Activated CD8-positive, alpha-beta T cell treated with anti-CD3 and anti-CD28 coated beads, Interleukin-2, amount 10 ng/mL, durations not matched to agents 7 days and 5 days (primary cell): ENCODE results near the gene ZNF302. TPM values are rescaled to one million over a fixed set of nuclear protein-coding genes. Genes with fewer than 3 reads are reported as not detected.
"Not testable (repeated sequence)": the region's sequence is repeated elsewhere in the genome, so short reads cannot be mapped to it uniquely, and the experiment has no call there.

Experiments
- ATAC-seq: fragments of 150-1000 bp; cut with Tn5 transposase; one replicate; pipeline ENCODE4 v1.10.0; 2021; ENCODE audit warnings: moderate library complexity
- CTCF ChIA-PET: fragments of 350-600 bp; sonication (Branson Sonifier 250); formaldehyde crosslinking; loops from one replicate; lab custom pipeline; 2021; ENCODE audit warnings: antibody characterized with exemption; lab: Charles Lee
- POLR2A ChIA-PET: fragments of 350-600 bp; sonication (Branson Sonifier 250); formaldehyde crosslinking; loops from one replicate; lab custom pipeline; 2021; ENCODE audit warnings: antibody characterized with exemption; lab: Charles Lee
- DNase-seq: peaks from one replicate; pipeline ENCODE4 v3.0.0-alpha.2; 2020
- H3K27ac Mint-ChIP-seq: one replicate; pipeline ENCODE4 v1.8.0; 2021; ENCODE audit warnings: mild to moderate bottlenecking, mixed read lengths
- H3K27me3 Mint-ChIP-seq: one replicate; pipeline ENCODE4 v1.8.0; 2021; ENCODE audit warnings: low read depth, mixed read lengths
- H3K36me3 Mint-ChIP-seq: one replicate; pipeline ENCODE4 v1.8.0; 2021; ENCODE audit warnings: low read depth, mixed read lengths
- H3K4me1 Mint-ChIP-seq: one replicate; pipeline ENCODE4 v1.8.0; 2021; ENCODE audit warnings: low read depth, mixed read lengths
- H3K4me3 Mint-ChIP-seq: one replicate; pipeline ENCODE4 v1.8.0; 2021; ENCODE audit warnings: mild to moderate bottlenecking, mixed read lengths
- H3K9me3 Mint-ChIP-seq: one replicate; pipeline ENCODE4 v1.8.0; 2022; ENCODE audit warnings: mixed read lengths; ENCODE audit not compliant: insufficient read depth
- total RNA-seq, 2 experiments: library from RNA; stranded (reverse); gene quantifications; one replicate each; pipeline ENCODE4 v1.2.3, GENCODE V29; 2021

The ZNF302 gene
- total RNA-seq, 2 experiments from 2014 or later = 18.3 to 19.1 TPM

GRCh38 chr19:34673590-34673989, 3.9 kb upstream of the ZNF302 start:
- no peak overlapping the region for H3K4me3 Mint-ChIP-seq
- CTCF ChIA-PET = interaction anchor here (0.6 to 1.6 kb wide), 3 partner anchors 9 to 34 kb away, joined by 3 to 8 read pairs (median 4); no protein-coding TSS in a partner anchor
- ATAC-seq = no peak
- H3K27me3 Mint-ChIP-seq = peaks cover 5% of the 10 kb centered on the region
- peaks cover 7% of the 10 kb centered on the region for H3K9me3 Mint-ChIP-seq
- POLR2A ChIA-PET = interaction anchor here (0.6 kb wide), 1 partner anchor 60 kb away, joined by 3 read pairs; no protein-coding TSS in a partner anchor
- no peak overlapping the region for H3K27ac Mint-ChIP-seq
- DNase-seq = no peak
- peaks cover 22% of the 10 kb centered on the region for H3K4me1 Mint-ChIP-seq
- H3K36me3 Mint-ChIP-seq = peaks cover 28% of the 10 kb centered on the region

GRCh38 chr19:34675250-34675649, 2.2 kb upstream of the ZNF302 start:
- ChIA-PET CTCF (interaction anchor here (1.7 to 2.1 kb wide), 2 partner anchors 12 to 36 kb away, joined by 8 read pairs; no protein-coding TSS in a partner anchor), POLR2A (interaction anchor here (1.4 kb wide), 1 partner anchor 8 kb away, joined by 5 read pairs; no protein-coding TSS in a partner anchor)
- no peak overlapping the region for H3K27ac Mint-ChIP-seq
- peaks cover 5% of the 10 kb centered on the region for H3K27me3 Mint-ChIP-seq
- H3K4me1 Mint-ChIP-seq = peaks cover 35% of the 10 kb centered on the region
- peaks cover 45% of the 10 kb centered on the region for H3K36me3 Mint-ChIP-seq
- H3K4me3 Mint-ChIP-seq = no peak overlapping the region
- ATAC-seq (no peak), DNase-seq (no peak)
- H3K9me3 Mint-ChIP-seq = peaks cover 10% of the 10 kb centered on the region

GRCh38 chr19:34675919-34676318, 1.6 kb upstream of the ZNF302 start:
- Mint-ChIP-seq H3K9me3 (peaks cover 16% of the 10 kb centered on the region), H3K4me3 (peak overlapping the region; percentile 88), H3K27ac (no peak overlapping the region), H3K4me1 (peaks cover 35% of the 10 kb centered on the region), H3K36me3 (peaks cover 51% of the 10 kb centered on the region), H3K27me3 (peaks cover 5% of the 10 kb centered on the region)
- ChIA-PET POLR2A (interaction anchor here (1.4 kb wide), 1 partner anchor 9 kb away, joined by 5 read pairs; no protein-coding TSS in a partner anchor), CTCF (interaction anchor here (1.1 to 2.1 kb wide), 3 partner anchors 13 to 58 kb away, joined by 3 to 8 read pairs (median 8); partner anchors contain the start of gene ZNF181)
- ATAC-seq = no peak
- DNase-seq = no peak

GRCh38 chr19:34676697-34677385, 637 bp upstream of the ZNF302 start, which contains the start of gene SCGB2B2:
Gene SCGB2B2 (minus strand): TSS chr19:34677159. CDS start chr19:34594563, 82,596 bp downstream.
- ATAC-seq (peak; percentile 73), DNase-seq (no peak)
- Mint-ChIP-seq H3K9me3 (peaks cover 24% of the 10 kb centered on the region), H3K27ac (peak within 1 kb of the TSS; percentile 98), H3K36me3 (peaks cover 59% of the 10 kb centered on the region), H3K27me3 (peaks cover 5% of the 10 kb centered on the region), H3K4me1 (peaks cover 35% of the 10 kb centered on the region), H3K4me3 (peak within 1 kb of the TSS; percentile 88)
- POLR2A ChIA-PET = interaction anchor here (1.0 to 1.4 kb wide), 5 partner anchors 10 to 57 kb away, joined by 3 to 7 read pairs (median 5); no protein-coding TSS in a partner anchor
- CTCF ChIA-PET = interaction anchor here (1.1 to 2.1 kb wide), 4 partner anchors 13 to 57 kb away, joined by 3 to 8 read pairs (median 6); partner anchors contain the start of gene ZNF181

- H3K4me3 Mint-ChIP-seq = peak overlapping the region; percentile 88
- POLR2A ChIA-PET = interaction anchor here (0.6 to 1.2 kb wide), 7 partner anchors 11 to 129 kb away, joined by 3 to 7 read pairs (median 3); no protein-coding TSS in a partner anchor
- ATAC-seq = no peak
- H3K27me3 Mint-ChIP-seq = peaks cover 5% of the 10 kb centered on the region
- CTCF ChIA-PET = interaction anchor here (0.7 to 1.3 kb wide), 5 partner anchors 12 to 507 kb away, joined by 3 to 5 read pairs (median 3); partner anchors contain the start of gene ZNF181
- peak overlapping the region; percentile 98 for H3K27ac Mint-ChIP-seq
- peaks cover 71% of the 10 kb centered on the region for H3K36me3 Mint-ChIP-seq
- no peak for DNase-seq
- H3K4me1 Mint-ChIP-seq = peaks cover 35% of the 10 kb centered on the region
- H3K9me3 Mint-ChIP-seq = peaks cover 32% of the 10 kb centered on the region
Observed at GRCh38 chr19:34678085-34678412, 571 bp downstream of the ZNF302 start.

GRCh38 chr19:34678421-34678820, 943 bp downstream of the ZNF302 start:
- ATAC-seq = no peak
- POLR2A ChIA-PET = interaction anchor here (0.6 to 0.8 kb wide), 3 partner anchors 37 to 130 kb away, joined by 3 read pairs; no protein-coding TSS in a partner anchor
- peaks cover 5% of the 10 kb centered on the region for H3K27me3 Mint-ChIP-seq
- H3K36me3 Mint-ChIP-seq = peaks cover 73% of the 10 kb centered on the region
- peak overlapping the region; percentile 98 for H3K27ac Mint-ChIP-seq
- H3K4me3 Mint-ChIP-seq = peak overlapping the region; percentile 88
- peaks cover 35% of the 10 kb centered on the region for H3K4me1 Mint-ChIP-seq
- CTCF ChIA-PET = interaction anchor here (1.1 to 1.3 kb wide), 3 partner anchors 39 to 507 kb away, joined by 3 to 5 read pairs (median 4); partner anchors contain the start of gene ZNF181
- DNase-seq = no peak
- H3K9me3 Mint-ChIP-seq = peaks cover 36% of the 10 kb centered on the region

GRCh38 chr19:34681478-34681877, 4.0 kb downstream of the ZNF302 start:
- peaks cover 82% of the 10 kb centered on the region for H3K36me3 Mint-ChIP-seq
- ATAC-seq (no peak), DNase-seq (no peak)
- no peak overlapping the region for H3K4me3 Mint-ChIP-seq
- POLR2A ChIA-PET = no interaction called here
- no peak overlapping the region for H3K27ac Mint-ChIP-seq
- H3K27me3 Mint-ChIP-seq = no peaks in the 10 kb centered on the region
- peaks cover 24% of the 10 kb centered on the region for H3K4me1 Mint-ChIP-seq
- CTCF ChIA-PET = no interaction called here
- peaks cover 55% of the 10 kb centered on the region for H3K9me3 Mint-ChIP-seq

- peaks cover 50% of the 10 kb centered on the region for H3K36me3 Mint-ChIP-seq
- not testable (repeated sequence) for H3K4me1 Mint-ChIP-seq, ATAC-seq
Observed at GRCh38 chr19:34685266-34685665, 7.8 kb downstream of the ZNF302 start.

GRCh38 chr19:34686455-34686854, 9.0 kb downstream of the ZNF302 start:
- H3K4me1 Mint-ChIP-seq = no peaks in the 10 kb centered on the region
- CTCF ChIA-PET = interaction anchor here (0.9 kb wide), 1 partner anchor 19 kb away, joined by 3 read pairs; no protein-coding TSS in a partner anchor

More at GRCh38 chr19:34685266-34685665, 7.8 kb downstream of the ZNF302 start:
- peaks cover 69% of the 10 kb centered on the region for H3K9me3 Mint-ChIP-seq
- POLR2A ChIA-PET, DNase-seq, H3K27me3 Mint-ChIP-seq, CTCF ChIA-PET, H3K27ac Mint-ChIP-seq, H3K4me3 Mint-ChIP-seq: not testable (repeated sequence)

GRCh38 chr19:34687348-34687747, 9.9 kb downstream of the ZNF302 start:
- Mint-ChIP-seq H3K27ac (no peak overlapping the region), H3K27me3 (no peaks in the 10 kb centered on the region), H3K4me1 (no peaks in the 10 kb centered on the region), H3K4me3 (no peak overlapping the region), H3K36me3 (peaks cover 31% of the 10 kb centered on the region), H3K9me3 (peaks cover 53% of the 10 kb centered on the region)
- ChIA-PET CTCF (no interaction called here), POLR2A (no interaction called here)
- no peak for DNase-seq
- no peak for ATAC-seq

More at GRCh38 chr19:34686455-34686854, 9.0 kb downstream of the ZNF302 start:
- no peak for ATAC-seq
- DNase-seq = no peak
- Mint-ChIP-seq H3K4me3 (no peak overlapping the region), H3K27ac (no peak overlapping the region), H3K36me3 (peaks cover 40% of the 10 kb centered on the region), H3K27me3 (no peaks in the 10 kb centered on the region), H3K9me3 (peaks cover 60% of the 10 kb centered on the region)
- POLR2A ChIA-PET = no interaction called here

- H3K4me1 Mint-ChIP-seq = no peaks in the 10 kb centered on the region
- peaks cover 42% of the 10 kb centered on the region for H3K9me3 Mint-ChIP-seq
- H3K36me3 Mint-ChIP-seq = peaks cover 20% of the 10 kb centered on the region
- no peak for ATAC-seq
- H3K27me3 Mint-ChIP-seq = peaks cover 4% of the 10 kb centered on the region
- no peak overlapping the region for H3K4me3 Mint-ChIP-seq
- CTCF ChIA-PET = no interaction called here
- POLR2A ChIA-PET = no interaction called here
- DNase-seq = no peak
- H3K27ac Mint-ChIP-seq = no peak overlapping the region
Observed at GRCh38 chr19:34688592-34688991, 11.1 kb downstream of the ZNF302 start.
